HEK293 (cell line): ENCODE results near the gene TBX6.

Source experiments
- BCL6B ChIP-seq: fragments of 450-650 bp; formaldehyde crosslinking; IDR thresholded peaks from 2 replicates; pipeline ENCODE4 v1.5.1; 2017; ENCODE audit warnings: missing biosample characterization, missing genetic modification characterization
- HIC1 ChIP-seq: fragments of 450-650 bp; formaldehyde crosslinking; IDR thresholded peaks from 2 replicates; pipeline ENCODE4 v1.5.1; 2016; ENCODE audit warnings: missing biosample characterization, missing genetic modification characterization
- HOXC10 ChIP-seq: sonication (generic); formaldehyde crosslinking; IDR thresholded peaks from 2 replicates; pipeline ENCODE4 v1.8.1; 2023; ENCODE audit warnings: mild to moderate bottlenecking, missing genetic modification reagents
- KLF1 ChIP-seq: fragments of 450-650 bp; formaldehyde crosslinking; IDR thresholded peaks from 2 replicates; pipeline ENCODE4 v1.5.1; 2016; ENCODE audit warnings: missing biosample characterization, missing genetic modification characterization
- KLF17 ChIP-seq: fragments of 450-650 bp; formaldehyde crosslinking; IDR thresholded peaks from 2 replicates; pipeline ENCODE4 v1.5.1; 2016; ENCODE audit warnings: missing biosample characterization, missing genetic modification characterization
- OVOL3 ChIP-seq: fragments of 450-650 bp; formaldehyde crosslinking; IDR thresholded peaks from 2 replicates; pipeline ENCODE4 v1.5.1; 2016; ENCODE audit warnings: missing biosample characterization, missing genetic modification characterization
- REST ChIP-seq: fragments of 450-650 bp; formaldehyde crosslinking; IDR thresholded peaks from 2 replicates; pipeline ENCODE4 v1.5.1; 2016; ENCODE audit warnings: missing biosample characterization, missing genetic modification characterization
- SALL2 ChIP-seq: fragments of 450-650 bp; formaldehyde crosslinking; IDR thresholded peaks from 2 replicates; pipeline ENCODE4 v1.5.0; 2017; ENCODE audit warnings: missing biosample characterization, mild to moderate bottlenecking, missing genetic modification characterization, borderline replicate concordance
- WT1 ChIP-seq: fragments of 450-650 bp; formaldehyde crosslinking; IDR thresholded peaks from 2 replicates; pipeline ENCODE4 v1.5.1; 2016; ENCODE audit warnings: missing biosample characterization, missing genetic modification characterization
- YY2 ChIP-seq: fragments of 450-650 bp; formaldehyde crosslinking; IDR thresholded peaks from 2 replicates; pipeline ENCODE4 v1.5.1; 2016; ENCODE audit warnings: missing biosample characterization, missing genetic modification characterization
- ZBTB6 ChIP-seq: fragments of 450-650 bp; formaldehyde crosslinking; IDR thresholded peaks from 2 replicates; pipeline ENCODE4 v1.5.1; 2017; ENCODE audit warnings: missing biosample characterization, missing genetic modification characterization
- ZFHX2 ChIP-seq: fragments of 450-650 bp; formaldehyde crosslinking; conservative IDR thresholded peaks from 2 replicates; pipeline ENCODE4 v1.5.1; 2016; ENCODE audit warnings: missing biosample characterization, missing genetic modification characterization
- ZFP37 ChIP-seq: fragments of 450-650 bp; formaldehyde crosslinking; IDR thresholded peaks from 2 replicates; pipeline ENCODE4 v1.5.1; 2016; ENCODE audit warnings: missing biosample characterization, missing genetic modification characterization
- ZFP69B ChIP-seq: fragments of 450-650 bp; formaldehyde crosslinking; IDR thresholded peaks from 2 replicates; pipeline ENCODE4 v1.5.1; 2016; ENCODE audit warnings: missing biosample characterization, missing genetic modification characterization
- ZNF148 ChIP-seq: fragments of 450-650 bp; formaldehyde crosslinking; IDR thresholded peaks from 2 replicates; pipeline ENCODE4 v1.5.0; 2017; ENCODE audit warnings: missing biosample characterization, missing genetic modification characterization, borderline replicate concordance
- ZNF155 ChIP-seq: fragments of 450-650 bp; formaldehyde crosslinking; IDR thresholded peaks from 2 replicates; pipeline ENCODE4 v1.5.1; 2016; ENCODE audit warnings: missing biosample characterization, missing genetic modification characterization
- ZNF16 ChIP-seq: fragments of 450-650 bp; formaldehyde crosslinking; IDR thresholded peaks from 2 replicates; pipeline ENCODE4 v1.5.1; 2016; ENCODE audit warnings: low read depth, missing biosample characterization, missing genetic modification characterization
- ZNF223 ChIP-seq: fragments of 450-650 bp; formaldehyde crosslinking; IDR thresholded peaks from 2 replicates; pipeline ENCODE4 v1.5.1; 2016; ENCODE audit warnings: missing biosample characterization, missing genetic modification characterization
- ZNF266 ChIP-seq: fragments of 450-650 bp; formaldehyde crosslinking; IDR thresholded peaks from 2 replicates; pipeline ENCODE4 v1.5.1; 2016; ENCODE audit warnings: missing biosample characterization, missing genetic modification characterization, low read depth
- ZNF274 ChIP-seq, 2 experiments: fragments of 200-500 bp in 1 of 2; fragments of 450-650 bp in 1 of 2; sonication (Bioruptor generic) in 1 of 2; formaldehyde crosslinking in 1 of 2; IDR thresholded peaks; 2 replicates each; pipeline versions ENCODE4 v1.5.1 to v1.6.1; 2014 to 2016; ENCODE audit warnings: borderline replicate concordance in 1 of 2, inconsistent platforms in 1 of 2, low read length in 1 of 2, missing biosample characterization in 1 of 2, missing genetic modification characterization in 1 of 2
- ZNF404 ChIP-seq: fragments of 450-650 bp; formaldehyde crosslinking; IDR thresholded peaks from 2 replicates; pipeline ENCODE4 v1.5.1; 2017; ENCODE audit warnings: missing biosample characterization, missing genetic modification characterization
- ZNF521 ChIP-seq: fragments of 450-650 bp; formaldehyde crosslinking; IDR thresholded peaks from 2 replicates; pipeline ENCODE4 v1.5.1; 2017; ENCODE audit warnings: missing biosample characterization, mild to moderate bottlenecking, missing genetic modification characterization
- ZNF571 ChIP-seq: fragments of 450-650 bp; formaldehyde crosslinking; IDR thresholded peaks from 2 replicates; pipeline ENCODE4 v1.5.0; 2017; ENCODE audit warnings: missing biosample characterization, missing genetic modification characterization
- ZNF585B ChIP-seq: fragments of 450-650 bp; formaldehyde crosslinking; IDR thresholded peaks from 2 replicates; pipeline ENCODE4 v1.5.1; 2016; ENCODE audit warnings: missing biosample characterization, missing genetic modification characterization
- ZNF610 ChIP-seq: fragments of 450-650 bp; formaldehyde crosslinking; IDR thresholded peaks from 2 replicates; pipeline ENCODE4 v1.5.1; 2016; ENCODE audit warnings: missing biosample characterization, missing genetic modification characterization, borderline replicate concordance
- ZNF660 ChIP-seq: fragments of 450-650 bp; IDR thresholded peaks from 2 replicates; pipeline ENCODE4 v1.5.1; 2018; ENCODE audit warnings: missing biosample characterization, mild to moderate bottlenecking, missing genetic modification characterization
- ZNF785 ChIP-seq: fragments of 450-650 bp; formaldehyde crosslinking; IDR thresholded peaks from 2 replicates; pipeline ENCODE4 v1.5.1; 2016; ENCODE audit warnings: missing biosample characterization, missing genetic modification characterization
- ZNF843 ChIP-seq: fragments of 450-650 bp; formaldehyde crosslinking; IDR thresholded peaks from 2 replicates; pipeline ENCODE4 v1.5.1; 2016; ENCODE audit warnings: missing biosample characterization, missing genetic modification characterization

TBX6 gene

GRCh38 chr16:30065943-30066760 lies 25.6 kb downstream of the TBX6 start (continued):
- TF ChIP-seq REST (tag by site-specific recombination) (0 out of 2 replicates have a peak, but pooled peaks have one; percentile 25), ZNF223 (tag by site-specific recombination) (no peak), ZFHX2 (peak; percentile 59), ZNF521 (tag by site-specific recombination) (no peak), HOXC10 (CRISPR knock-in tag) (no peak), ZNF16 (no peak), WT1 (no peak), KLF1 (tag by site-specific recombination) (no peak), ZNF155 (tag by site-specific recombination) (no peak), HIC1 (tag by site-specific recombination) (peak; percentile 20; the same call in 1 of the 2 replicates), SALL2 (tag by site-specific recombination) (no peak), ZNF266 (tag by site-specific recombination) (no peak), ZNF585B (tag by site-specific recombination) (no peak), OVOL3 (tag by site-specific recombination) (no peak), ZNF148 (tag by site-specific recombination) (peak; percentile 64; the same call in 1 of the 2 replicates), ZNF660 (tag by site-specific recombination) (0 out of 2 replicates have a peak, but pooled peaks have one; percentile 2), ZFP69B (tag by site-specific recombination) (peak; percentile 73; the same call in 1 of the 2 replicates), KLF17 (tag by site-specific recombination) (peak; percentile 44; the same call in 1 of the 2 replicates), BCL6B (tag by site-specific recombination) (no peak), YY2 (tag by site-specific recombination) (peak; percentile 60), ZNF274 (IDR thresholded peaks at IDR 0.05; ENCODE audit: low read length) (no peak), ZNF274 (tag by site-specific recombination; IDR thresholded peaks at IDR 0.05; ENCODE audit: borderline replicate concordance) (no peak), ZFP37 (tag by site-specific recombination) (no peak), ZNF785 (tag by site-specific recombination) (0 out of 2 replicates have a peak, but pooled peaks have one; percentile 76), ZBTB6 (tag by site-specific recombination) (no peak), ZNF571 (tag by site-specific recombination) (no peak), ZNF404 (no peak), ZNF610 (tag by site-specific recombination) (no peak), ZNF843 (no peak)
